ENCODE data around the gene RUNX1. TPM values are rescaled to one million over a fixed set of nuclear protein-coding genes. Genes with fewer than 3 reads are reported as not detected.

Gene RUNX1
- polyA plus RNA-seq, 1 donor, result 9.2 TPM

GRCh38 chr21:34924771-34925419, 124.2 kb downstream of the RUNX1 start:
- H3K4me1 ChIP-seq (ENCODE audit: control insufficient read depth, insufficient read depth, low read length), result peaks cover 8% of the 10 kb centered on the region
- 83% methylated on average over 1 of the region's 1 CpG for WGBS (ENCODE audit: insufficient coverage, low lambda C conversion rate)

GRCh38 chr21:34924194-34924593, 124.9 kb downstream of the RUNX1 start:
- DNase-seq, result no peak
- Histone ChIP-seq H3K36me3 (ENCODE audit: control insufficient read depth, insufficient read depth, low read length) (no peaks in the 10 kb centered on the region), H3K9me3 (ENCODE audit: control insufficient read depth, low read depth, low read length) (no peaks in the 10 kb centered on the region), H3K4me3 (ENCODE audit: low read length) (no peak overlapping the region), H3K27ac (ENCODE audit: low read length) (no peak overlapping the region), H3K27me3 (ENCODE audit: control insufficient read depth, insufficient read depth, low read length) (no peaks in the 10 kb centered on the region), H3K4me1 (ENCODE audit: control insufficient read depth, insufficient read depth, low read length) (peaks cover 8% of the 10 kb centered on the region)
- WGBS (ENCODE audit: insufficient coverage, low lambda C conversion rate), result 86% methylated on average over 2 of the region's 3 CpGs

More at GRCh38 chr21:34924771-34925419, 124.2 kb downstream of the RUNX1 start:
- no peaks in the 10 kb centered on the region for H3K9me3 ChIP-seq (ENCODE audit: control insufficient read depth, low read depth, low read length)
- H3K36me3 ChIP-seq (ENCODE audit: control insufficient read depth, insufficient read depth, low read length), result no peaks in the 10 kb centered on the region
- no peak overlapping the region for H3K27ac ChIP-seq (ENCODE audit: low read length)
- no peaks in the 10 kb centered on the region for H3K27me3 ChIP-seq (ENCODE audit: control insufficient read depth, insufficient read depth, low read length)
- no peak for DNase-seq
- H3K4me3 ChIP-seq (ENCODE audit: low read length), result no peak overlapping the region

- Histone ChIP-seq H3K27ac (ENCODE audit: low read length) (no peak overlapping the region), H3K9me3 (ENCODE audit: control insufficient read depth, low read depth, low read length) (no peaks in the 10 kb centered on the region), H3K36me3 (ENCODE audit: control insufficient read depth, insufficient read depth, low read length) (no peaks in the 10 kb centered on the region), H3K4me3 (ENCODE audit: low read length) (no peak overlapping the region), H3K27me3 (ENCODE audit: control insufficient read depth, insufficient read depth, low read length) (no peaks in the 10 kb centered on the region), H3K4me1 (ENCODE audit: control insufficient read depth, insufficient read depth, low read length) (peaks cover 8% of the 10 kb centered on the region)
- no peak for DNase-seq
- no CpG with 5 or more reads among the region's 4 CpGs for WGBS (ENCODE audit: insufficient coverage, low lambda C conversion rate)
These were observed 125.5 kb downstream of the RUNX1 start for GRCh38 chr21:34923626-34924025.

- WGBS (ENCODE audit: insufficient coverage, low lambda C conversion rate), result 86% methylated on average over 1 of the region's 4 CpGs
- H3K36me3 ChIP-seq (ENCODE audit: control insufficient read depth, insufficient read depth, low read length), result no peaks in the 10 kb centered on the region
- H3K4me1 ChIP-seq (ENCODE audit: control insufficient read depth, insufficient read depth, low read length), result peaks cover 8% of the 10 kb centered on the region
- H3K27me3 ChIP-seq (ENCODE audit: control insufficient read depth, insufficient read depth, low read length), result no peaks in the 10 kb centered on the region
- H3K9me3 ChIP-seq (ENCODE audit: control insufficient read depth, low read depth, low read length), result no peaks in the 10 kb centered on the region
- H3K4me3 ChIP-seq (ENCODE audit: low read length), result no peak overlapping the region
- no peak overlapping the region for H3K27ac ChIP-seq (ENCODE audit: low read length)
- no peak for DNase-seq
These were observed 125.9 kb downstream of the RUNX1 start for GRCh38 chr21:34923202-34923601.

GRCh38 chr21:34922479-34922878, 126.6 kb downstream of the RUNX1 start:
- Histone ChIP-seq H3K27ac (ENCODE audit: low read length) (no peak overlapping the region), H3K27me3 (ENCODE audit: control insufficient read depth, insufficient read depth, low read length) (no peaks in the 10 kb centered on the region), H3K4me3 (ENCODE audit: low read length) (no peak overlapping the region), H3K4me1 (ENCODE audit: control insufficient read depth, insufficient read depth, low read length) (peaks cover 8% of the 10 kb centered on the region), H3K36me3 (ENCODE audit: control insufficient read depth, insufficient read depth, low read length) (no peaks in the 10 kb centered on the region), H3K9me3 (ENCODE audit: control insufficient read depth, low read depth, low read length) (no peaks in the 10 kb centered on the region)
- DNase-seq, result no peak

GRCh38 chr21:34921151-34921550, 128.0 kb downstream of the RUNX1 start:
- no peaks in the 10 kb centered on the region for H3K27me3 ChIP-seq (ENCODE audit: control insufficient read depth, insufficient read depth, low read length)

GRCh38 chr21:34919406-34919805, 129.7 kb downstream of the RUNX1 start:
- H3K36me3 ChIP-seq (ENCODE audit: control insufficient read depth, insufficient read depth, low read length), result no peaks in the 10 kb centered on the region
- DNase-seq, result no peak
- no peaks in the 10 kb centered on the region for H3K4me1 ChIP-seq (ENCODE audit: control insufficient read depth, insufficient read depth, low read length)
- H3K27me3 ChIP-seq (ENCODE audit: control insufficient read depth, insufficient read depth, low read length), result no peaks in the 10 kb centered on the region
- no peak overlapping the region for H3K27ac ChIP-seq (ENCODE audit: low read length)
- no CpG with 5 or more reads among the region's 6 CpGs for WGBS (ENCODE audit: insufficient coverage, low lambda C conversion rate)
- H3K9me3 ChIP-seq (ENCODE audit: control insufficient read depth, low read depth, low read length), result no peaks in the 10 kb centered on the region
- no peak overlapping the region for H3K4me3 ChIP-seq (ENCODE audit: low read length)

More at GRCh38 chr21:34921151-34921550, 128.0 kb downstream of the RUNX1 start:
- H3K4me3 ChIP-seq (ENCODE audit: low read length), result no peak overlapping the region
- no peak for DNase-seq
- H3K36me3 ChIP-seq (ENCODE audit: control insufficient read depth, insufficient read depth, low read length), result no peaks in the 10 kb centered on the region
- no peak overlapping the region for H3K27ac ChIP-seq (ENCODE audit: low read length)
- H3K9me3 ChIP-seq (ENCODE audit: control insufficient read depth, low read depth, low read length), result no peaks in the 10 kb centered on the region
- H3K4me1 ChIP-seq (ENCODE audit: control insufficient read depth, insufficient read depth, low read length), result no peaks in the 10 kb centered on the region

GRCh38 chr21:34916446-34916845, 132.7 kb downstream of the RUNX1 start:
- H3K27me3 ChIP-seq (ENCODE audit: control insufficient read depth, insufficient read depth, low read length), result no peaks in the 10 kb centered on the region
- no peaks in the 10 kb centered on the region for H3K9me3 ChIP-seq (ENCODE audit: control insufficient read depth, low read depth, low read length)
- no peak for DNase-seq
- H3K4me1 ChIP-seq (ENCODE audit: control insufficient read depth, insufficient read depth, low read length), result no peaks in the 10 kb centered on the region
- H3K27ac ChIP-seq (ENCODE audit: low read length), result no peak overlapping the region
- no peak overlapping the region for H3K4me3 ChIP-seq (ENCODE audit: low read length)
- 88% methylated on average over 3 of the region's 7 CpGs for WGBS (ENCODE audit: insufficient coverage, low lambda C conversion rate)
- H3K36me3 ChIP-seq (ENCODE audit: control insufficient read depth, insufficient read depth, low read length), result no peaks in the 10 kb centered on the region

GRCh38 chr21:34915364-34915841, 133.7 kb downstream of the RUNX1 start:
- Histone ChIP-seq H3K4me1 (ENCODE audit: control insufficient read depth, insufficient read depth, low read length) (peaks cover 6% of the 10 kb centered on the region), H3K9me3 (ENCODE audit: control insufficient read depth, low read depth, low read length) (no peaks in the 10 kb centered on the region), H3K27ac (ENCODE audit: low read length) (no peak overlapping the region), H3K27me3 (ENCODE audit: control insufficient read depth, insufficient read depth, low read length) (no peaks in the 10 kb centered on the region), H3K36me3 (ENCODE audit: control insufficient read depth, insufficient read depth, low read length) (no peaks in the 10 kb centered on the region), H3K4me3 (ENCODE audit: low read length) (no peak overlapping the region)
- DNase-seq, result no peak

- H3K4me3 ChIP-seq (ENCODE audit: low read length), result no peak overlapping the region
- 80% methylated on average over 1 of the region's 3 CpGs for WGBS (ENCODE audit: insufficient coverage, low lambda C conversion rate)
These were observed 134.9 kb downstream of the RUNX1 start for GRCh38 chr21:34914239-34914638.

GRCh38 chr21:34913811-34914210, 135.3 kb downstream of the RUNX1 start:
- H3K27ac ChIP-seq (ENCODE audit: low read length), result no peak overlapping the region
- no peaks in the 10 kb centered on the region for H3K9me3 ChIP-seq (ENCODE audit: control insufficient read depth, low read depth, low read length)
- H3K4me1 ChIP-seq (ENCODE audit: control insufficient read depth, insufficient read depth, low read length), result peaks cover 22% of the 10 kb centered on the region
- no peak for DNase-seq
- H3K27me3 ChIP-seq (ENCODE audit: control insufficient read depth, insufficient read depth, low read length), result no peaks in the 10 kb centered on the region
- no peak overlapping the region for H3K4me3 ChIP-seq (ENCODE audit: low read length)
- H3K36me3 ChIP-seq (ENCODE audit: control insufficient read depth, insufficient read depth, low read length), result no peaks in the 10 kb centered on the region
- no CpG with 5 or more reads among the region's 5 CpGs for WGBS (ENCODE audit: insufficient coverage, low lambda C conversion rate)

More at GRCh38 chr21:34914239-34914638, 134.9 kb downstream of the RUNX1 start:
- DNase-seq, result no peak
- Histone ChIP-seq H3K4me1 (ENCODE audit: control insufficient read depth, insufficient read depth, low read length) (peaks cover 18% of the 10 kb centered on the region), H3K36me3 (ENCODE audit: control insufficient read depth, insufficient read depth, low read length) (no peaks in the 10 kb centered on the region), H3K9me3 (ENCODE audit: control insufficient read depth, low read depth, low read length) (no peaks in the 10 kb centered on the region), H3K27ac (ENCODE audit: low read length) (no peak overlapping the region), H3K27me3 (ENCODE audit: control insufficient read depth, insufficient read depth, low read length) (no peaks in the 10 kb centered on the region)

Measured in large intestine (tissue), 3 donors.